NCI-H1048 (cell line): ENCODE results near the gene NEU1.
"Not testable (repeated sequence)": the region's sequence is repeated elsewhere in the genome, so short reads cannot be mapped to it uniquely, and the experiment has no call there.

Experiments used
- DNase-seq: peaks from one replicate; lab custom pipeline; 2025; lab: John Stamatoyannopoulos, UW

NEU1 gene

DNA sequence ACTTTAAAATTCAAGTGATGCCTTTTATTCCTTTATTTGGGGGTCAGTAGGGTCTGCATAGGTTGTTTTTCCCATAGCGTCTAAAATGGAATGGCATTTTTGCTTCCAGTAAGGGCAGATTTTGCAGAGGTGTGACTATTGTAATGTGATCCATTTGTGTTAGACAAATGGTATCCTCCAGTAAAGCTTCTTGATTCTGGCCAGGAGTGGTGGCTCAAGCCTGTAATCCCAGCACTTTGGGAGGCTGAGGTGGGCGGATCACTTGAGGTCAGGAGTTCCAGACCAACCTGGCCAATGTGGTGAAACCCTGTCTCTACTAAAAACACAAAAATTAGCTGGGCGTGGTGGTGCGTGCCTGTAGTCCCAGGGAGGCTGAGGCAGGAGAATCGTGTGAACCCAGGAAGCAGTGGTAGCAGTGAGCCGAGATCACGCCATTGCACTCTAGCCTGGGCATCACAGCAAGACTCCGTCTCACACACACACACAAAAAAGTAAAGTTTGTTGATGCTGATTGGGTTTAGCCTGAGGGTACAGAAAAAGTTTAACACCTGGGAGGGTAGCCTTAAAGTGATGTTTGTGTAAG, 44.6 kb downstream of the NEU1 start:
- not testable (repeated sequence) for DNase-seq

DNA sequence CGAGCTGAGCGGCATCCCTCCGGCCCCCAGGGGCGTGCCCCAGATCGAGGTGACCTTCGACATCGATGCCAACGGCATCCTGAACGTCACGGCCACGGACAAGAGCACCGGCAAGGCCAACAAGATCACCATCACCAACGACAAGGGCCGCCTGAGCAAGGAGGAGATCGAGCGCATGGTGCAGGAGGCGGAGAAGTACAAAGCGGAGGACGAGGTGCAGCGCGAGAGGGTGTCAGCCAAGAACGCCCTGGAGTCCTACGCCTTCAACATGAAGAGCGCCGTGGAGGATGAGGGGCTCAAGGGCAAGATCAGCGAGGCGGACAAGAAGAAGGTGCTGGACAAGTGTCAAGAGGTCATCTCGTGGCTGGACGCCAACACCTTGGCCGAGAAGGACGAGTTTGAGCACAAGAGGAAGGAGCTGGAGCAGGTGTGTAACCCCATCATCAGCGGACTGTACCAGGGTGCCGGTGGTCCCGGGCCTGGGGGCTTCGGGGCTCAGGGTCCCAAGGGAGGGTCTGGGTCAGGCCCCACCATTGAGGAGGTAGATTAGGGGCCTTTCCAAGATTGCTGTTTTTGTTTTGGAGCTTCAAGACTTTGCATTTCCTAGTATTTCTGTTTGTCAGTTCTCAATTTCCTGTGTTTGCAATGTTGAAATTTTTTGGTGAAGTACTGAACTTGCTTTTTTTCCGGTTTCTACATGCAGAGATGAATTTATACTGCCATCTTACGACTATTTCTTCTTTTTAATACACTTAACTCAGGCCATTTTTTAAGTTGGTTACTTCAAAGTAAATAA, 45.3 kb downstream of the NEU1 start:
- not testable (repeated sequence) for DNase-seq

DNA sequence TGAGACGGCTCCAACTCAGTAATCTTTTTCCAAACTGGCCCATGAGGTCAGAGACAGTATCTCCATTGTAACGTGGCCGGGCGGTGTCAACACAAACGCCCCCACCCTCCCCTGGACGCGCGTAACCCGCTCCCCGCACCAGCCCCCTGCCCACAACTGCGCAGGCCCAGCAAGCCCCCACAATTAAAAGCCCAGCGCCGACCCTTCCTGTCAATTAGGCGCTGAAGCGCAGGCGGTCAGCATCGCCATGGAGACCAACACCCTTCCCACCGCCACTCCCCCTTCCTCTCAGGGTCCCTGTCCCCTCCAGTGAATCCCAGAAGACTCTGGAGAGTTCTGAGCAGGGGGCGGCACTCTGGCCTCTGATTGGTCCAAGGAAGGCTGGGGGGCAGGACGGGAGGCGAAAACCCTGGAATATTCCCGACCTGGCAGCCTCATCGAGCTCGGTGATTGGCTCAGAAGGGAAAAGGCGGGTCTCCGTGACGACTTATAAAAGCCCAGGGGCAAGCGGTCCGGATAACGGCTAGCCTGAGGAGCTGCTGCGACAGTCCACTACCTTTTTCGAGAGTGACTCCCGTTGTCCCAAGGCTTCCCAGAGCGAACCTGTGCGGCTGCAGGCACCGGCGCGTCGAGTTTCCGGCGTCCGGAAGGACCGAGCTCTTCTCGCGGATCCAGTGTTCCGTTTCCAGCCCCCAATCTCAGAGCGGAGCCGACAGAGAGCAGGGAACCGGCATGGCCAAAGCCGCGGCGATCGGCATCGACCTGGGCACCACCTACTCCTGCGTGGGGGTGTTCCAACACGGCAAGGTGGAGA, 47.4 kb downstream of the NEU1 start, which contains the start of the genes HSPA1A and HSPA1L:
TSS of gene HSPA1A (plus strand) at position 519 of the 814 bp plus-strand sequence. CDS start at position 733, 214 bp downstream.
TSS of gene HSPA1L (minus strand) at position 259 of the 814 bp plus-strand sequence. CDS start 3,311 bp downstream, outside the sequence.
- no peak for DNase-seq

DNA sequence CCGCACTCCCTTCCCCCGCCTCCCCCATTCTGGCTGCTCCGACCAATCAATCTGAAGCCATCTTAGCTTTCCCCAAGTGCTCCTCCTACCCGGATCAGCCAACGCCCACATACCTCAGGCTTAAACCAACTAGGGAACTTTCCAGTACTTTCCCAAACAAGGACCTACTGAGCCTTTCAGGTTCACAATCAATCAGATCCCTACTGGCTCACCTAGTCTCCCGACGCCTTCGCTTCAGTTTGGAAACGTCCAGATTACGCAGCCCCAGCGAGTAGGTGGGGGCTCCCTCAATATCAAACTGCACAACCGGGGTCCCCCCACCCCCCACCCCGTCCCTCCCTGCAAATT, 48.0 kb downstream of the NEU1 start:
- DNase-seq: no peak

DNA sequence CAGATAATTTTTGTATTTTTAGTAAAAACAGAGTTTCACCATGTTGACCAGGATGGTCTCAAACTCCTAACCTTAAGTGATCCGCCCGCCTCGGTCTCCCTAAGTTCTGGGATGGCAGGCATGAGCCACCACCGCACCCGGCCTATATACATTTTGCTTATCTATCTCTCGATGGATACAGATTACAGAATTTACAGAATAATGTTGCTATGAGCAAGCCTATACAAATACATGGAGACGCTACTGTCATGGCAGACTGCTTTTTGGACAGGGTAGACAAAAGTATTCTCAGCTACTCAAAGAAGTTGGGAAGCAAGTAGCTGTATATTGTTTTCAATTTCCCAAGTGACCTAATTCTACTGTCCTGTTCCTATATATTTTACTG, 49.2 kb downstream of the NEU1 start:
- no peak for DNase-seq

DNA sequence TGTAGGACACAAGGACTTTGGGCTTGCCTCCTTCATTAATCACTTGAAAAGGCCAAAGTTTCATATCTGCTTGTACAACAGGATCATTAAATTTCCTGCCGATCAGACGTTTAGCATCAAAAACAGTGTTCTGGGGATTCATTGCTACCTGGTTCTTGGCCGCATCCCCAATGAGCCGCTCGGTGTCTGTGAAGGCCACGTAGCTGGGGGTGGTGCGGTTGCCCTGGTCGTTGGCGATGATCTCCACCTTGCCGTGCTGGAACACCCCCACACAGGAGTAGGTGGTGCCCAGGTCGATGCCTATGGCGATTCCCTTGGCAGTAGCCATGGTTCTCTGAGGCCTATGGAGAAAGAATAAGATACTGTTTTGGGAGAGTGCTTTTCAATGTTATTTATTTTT, 51.0 kb downstream of the NEU1 start:
- DNase-seq: no peak

DNA sequence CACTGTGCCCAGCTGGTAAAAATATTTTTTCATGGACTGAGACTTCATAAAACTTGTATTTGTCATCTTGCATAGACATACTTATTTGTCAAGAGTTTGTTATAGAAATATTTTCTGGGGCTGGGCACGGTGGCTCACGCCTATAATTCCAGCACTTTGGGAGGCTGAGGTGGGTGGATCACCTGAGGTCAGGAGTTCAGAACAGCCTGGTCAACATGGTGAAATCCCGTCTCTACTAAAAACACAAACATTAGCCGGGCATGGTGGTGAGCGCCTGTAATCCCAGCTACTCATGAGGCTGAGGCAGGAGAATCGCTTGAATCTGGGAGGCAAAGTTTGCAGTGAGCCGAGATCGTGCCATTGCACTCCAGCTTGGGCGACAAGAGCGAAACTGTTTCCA, 54.0 kb downstream of the NEU1 start:
- DNase-seq: not testable (repeated sequence)
